GM19043 (cell line): Measurements from ENCODE around the gene OLFML1.

ENCODE experiments used
- ATAC-seq: cut with Tn5 transposase; IDR thresholded peaks from one replicate; pipeline ENCODE4 v1.9.1; 2021; ENCODE audit warnings: low read depth; ENCODE audit not compliant: unreplicated experiment

Gene OLFML1

GRCh38 chr11:7555052-7555699 lies 69.9 kb downstream of the OLFML1 start:
- ATAC-seq = no peak

GRCh38 chr11:7558046-7558445 lies 72.7 kb downstream of the OLFML1 start:
- no peak for ATAC-seq

DNA sequence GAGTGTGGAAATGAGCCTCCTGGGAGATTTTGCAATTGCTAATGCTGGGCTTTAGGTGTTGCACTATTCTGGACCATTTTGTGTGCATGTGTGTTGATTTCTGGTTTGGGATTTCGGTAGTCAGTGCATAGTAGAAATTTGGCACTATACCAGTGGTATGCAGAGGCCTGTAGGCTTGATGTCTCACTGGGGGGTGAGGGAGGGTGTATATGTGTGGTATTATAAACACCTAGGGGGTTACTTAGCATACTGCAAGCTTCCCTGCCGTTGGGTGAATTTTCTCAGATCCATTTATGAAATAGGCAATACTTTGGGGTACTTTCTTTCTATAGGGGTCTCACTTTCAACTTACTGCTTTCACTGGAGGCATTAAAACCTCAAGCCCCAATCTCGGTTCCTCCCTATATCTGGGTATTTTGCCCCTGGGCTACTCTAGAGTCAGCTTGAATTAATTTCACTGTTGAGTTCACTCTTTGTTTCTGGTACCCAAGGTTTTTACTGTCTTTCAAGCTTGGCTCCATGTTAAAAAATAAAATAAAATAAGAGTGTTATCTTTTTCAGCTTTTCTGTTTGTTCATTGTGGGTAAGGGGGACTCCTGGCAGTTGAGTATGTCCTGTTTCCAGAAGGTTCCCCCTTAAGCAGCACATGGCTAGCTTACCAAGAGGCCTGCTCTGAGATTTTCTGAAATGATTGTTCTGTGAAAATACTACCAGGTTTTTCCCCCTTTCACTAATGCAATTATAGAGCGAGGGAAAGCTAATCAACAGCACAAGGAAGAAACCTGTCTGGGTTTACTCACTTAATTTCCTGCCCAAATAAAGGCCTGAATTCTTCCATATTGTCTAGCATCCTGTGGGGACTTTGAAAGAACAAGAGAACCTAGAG lies 74.3 kb downstream of the OLFML1 start:
- ATAC-seq = peak; percentile 71
